WTC11 (cell line): ENCODE results near the gene TXNDC2. TPM values are rescaled to one million over a fixed set of nuclear protein-coding genes. Genes with fewer than 3 reads are reported as not detected.

Source experiments
- ATAC-seq: fragments of 200-7000 bp; cut with Tn5 transposase; 2 replicates; pipeline ENCODE4 v1.10.0; 2021; ENCODE audit warnings: mild to moderate bottlenecking, moderate library complexity
- CTCF ChIA-PET: fragments of 300-600 bp; sonication (Branson Sonifier 250); formaldehyde crosslinking; loops from one replicate; lab custom pipeline; 2021; ENCODE audit warnings: antibody characterized with exemption; lab: Charles Lee
- POLR2A ChIA-PET: fragments of 350-600 bp; sonication (Branson Sonifier 250); formaldehyde crosslinking; loops from one replicate; lab custom pipeline; 2021; ENCODE audit warnings: antibody characterized with exemption; lab: Charles Lee
- DNase-seq: peaks from one replicate; pipeline ENCODE4 v3.0.0; 2021; ENCODE audit warnings: low spot score
- H3K27ac Mint-ChIP-seq: 2 replicates; pipeline ENCODE4 v1.8.0; 2021; ENCODE audit warnings: mixed read lengths
- H3K27me3 Mint-ChIP-seq: 2 replicates; pipeline ENCODE4 v1.8.0; 2021; ENCODE audit warnings: low read depth, mild to moderate bottlenecking, moderate library complexity, mixed read lengths
- H3K36me3 Mint-ChIP-seq: 2 replicates; pipeline ENCODE4 v1.8.0; 2021; ENCODE audit warnings: mixed read lengths
- H3K4me1 Mint-ChIP-seq: 2 replicates; pipeline ENCODE4 v1.8.0; 2022; ENCODE audit warnings: mixed read lengths
- H3K4me3 Mint-ChIP-seq: 2 replicates; pipeline ENCODE4 v1.8.0; 2021; ENCODE audit warnings: mild to moderate bottlenecking, moderate library complexity, mixed read lengths
- H3K9me3 Mint-ChIP-seq: 2 replicates; pipeline ENCODE4 v1.8.0; 2021; ENCODE audit warnings: mixed read lengths
- ATF3 ChIP-seq: sonication (generic); formaldehyde crosslinking; conservative IDR thresholded peaks from 2 replicates; pipeline ENCODE4 v1.8.1; 2022; ENCODE audit warnings: mild to moderate bottlenecking, missing genetic modification reagents
- ELF4 ChIP-seq: sonication (generic); formaldehyde crosslinking; IDR thresholded peaks from 2 replicates; pipeline ENCODE4 v1.8.1; 2022; ENCODE audit warnings: low read depth, mild to moderate bottlenecking, moderate library complexity, missing genetic modification reagents
- ETV6 ChIP-seq: sonication (generic); formaldehyde crosslinking; IDR thresholded peaks from 2 replicates; pipeline ENCODE4 v1.8.1; 2022; ENCODE audit warnings: mild to moderate bottlenecking, missing genetic modification reagents
- NFATC4 ChIP-seq: fragments of 250-450 bp; sonication (Bioruptor Pico); IDR thresholded peaks from 2 replicates; pipeline ENCODE4 v1.9.0; 2021; ENCODE audit warnings: mild to moderate bottlenecking
- RELA ChIP-seq: sonication (generic); formaldehyde crosslinking; IDR thresholded peaks from 2 replicates; pipeline ENCODE4 v1.8.1; 2022; ENCODE audit warnings: missing genetic modification reagents, mild to moderate bottlenecking, borderline replicate concordance
- SOX15 ChIP-seq: fragments of 250-450 bp; sonication (Bioruptor Pico); IDR thresholded peaks from 2 replicates; pipeline ENCODE4 v1.9.0; 2021; ENCODE audit warnings: mild to moderate bottlenecking
- SP1 ChIP-seq: sonication (generic); formaldehyde crosslinking; conservative IDR thresholded peaks from 2 replicates; pipeline ENCODE4 v1.8.1; 2022; ENCODE audit warnings: missing genetic modification reagents
- USF1 ChIP-seq: sonication (generic); formaldehyde crosslinking; IDR thresholded peaks from 2 replicates; pipeline ENCODE4 v1.8.0; 2022; ENCODE audit warnings: mild to moderate bottlenecking, missing genetic modification reagents
- ZNF138 ChIP-seq: sonication (generic); formaldehyde crosslinking; conservative IDR thresholded peaks from 2 replicates; pipeline ENCODE4 v1.8.1; 2022; ENCODE audit warnings: mild to moderate bottlenecking, moderate library complexity, missing genetic modification reagents
- ZNF281 ChIP-seq: sonication (generic); formaldehyde crosslinking; IDR thresholded peaks from 2 replicates; pipeline ENCODE4 v1.8.0; 2023; ENCODE audit warnings: mild to moderate bottlenecking, missing genetic modification reagents
- ZNF396 ChIP-seq: fragments of 250-450 bp; sonication (Bioruptor Pico); IDR thresholded peaks from 2 replicates; pipeline ENCODE4 v1.8.0; 2021; ENCODE audit warnings: mild to moderate bottlenecking, moderate library complexity, borderline replicate concordance
- total RNA-seq: library from RNA; stranded (reverse); gene quantifications from 3 replicates; pipeline ENCODE4 v1.2.3, GENCODE V29; 2021
- TF ChIP-seq, protein P1 (sequence below): fragments of 250-450 bp; sonication (Bioruptor Pico); IDR thresholded peaks from 2 replicates; pipeline ENCODE4 v2.1.2; 2022; ENCODE audit warnings: mild to moderate bottlenecking, moderate library complexity
- TF ChIP-seq, protein P2 (sequence below): sonication (generic); formaldehyde crosslinking; IDR thresholded peaks from 2 replicates; pipeline ENCODE4 v1.8.1; 2022; ENCODE audit warnings: low read depth, missing genetic modification reagents, borderline replicate concordance

The TXNDC2 gene
- total RNA-seq, 1 experiment from 2014 or later = 0.26 TPM

GRCh38 chr18:9924371-9924943 is 38.7 kb downstream of the TXNDC2 start:
- peaks cover 60% of the 10 kb centered on the region for H3K4me1 Mint-ChIP-seq
- CTCF ChIA-PET = interaction anchor here (0.6 kb wide), 1 partner anchor 10 kb away, joined by 3 read pairs; no protein-coding TSS in a partner anchor
- H3K4me3 Mint-ChIP-seq = no peak overlapping the region
- no peaks in the 10 kb centered on the region for H3K36me3 Mint-ChIP-seq
- TF ChIP-seq RELA (CRISPR knock-in tag) (no peak), NFATC4 (no peak), USF1 (CRISPR knock-in tag) (no peak), ELF4 (CRISPR knock-in tag) (no peak), ATF3 (CRISPR knock-in tag) (no peak), ETV6 (CRISPR knock-in tag) (no peak), ZNF396 (CRISPR knock-in tag) (no peak), SP1 (CRISPR knock-in tag) (no peak), SOX15 (CRISPR knock-in tag) (no peak)
- TF ChIP-seq, protein P1, sequence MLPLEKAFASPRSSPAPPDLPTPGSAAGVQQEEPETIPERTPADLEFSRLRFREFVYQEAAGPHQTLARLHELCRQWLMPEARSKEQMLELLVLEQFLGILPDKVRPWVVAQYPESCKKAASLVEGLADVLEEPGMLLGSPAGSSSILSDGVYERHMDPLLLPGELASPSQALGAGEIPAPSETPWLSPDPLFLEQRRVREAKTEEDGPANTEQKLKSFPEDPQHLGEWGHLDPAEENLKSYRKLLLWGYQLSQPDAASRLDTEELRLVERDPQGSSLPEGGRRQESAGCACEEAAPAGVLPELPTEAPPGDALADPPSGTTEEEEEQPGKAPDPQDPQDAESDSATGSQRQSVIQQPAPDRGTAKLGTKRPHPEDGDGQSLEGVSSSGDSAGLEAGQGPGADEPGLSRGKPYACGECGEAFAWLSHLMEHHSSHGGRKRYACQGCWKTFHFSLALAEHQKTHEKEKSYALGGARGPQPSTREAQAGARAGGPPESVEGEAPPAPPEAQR (CRISPR knock-in tag) = no peak
- TF ChIP-seq, protein P2, sequence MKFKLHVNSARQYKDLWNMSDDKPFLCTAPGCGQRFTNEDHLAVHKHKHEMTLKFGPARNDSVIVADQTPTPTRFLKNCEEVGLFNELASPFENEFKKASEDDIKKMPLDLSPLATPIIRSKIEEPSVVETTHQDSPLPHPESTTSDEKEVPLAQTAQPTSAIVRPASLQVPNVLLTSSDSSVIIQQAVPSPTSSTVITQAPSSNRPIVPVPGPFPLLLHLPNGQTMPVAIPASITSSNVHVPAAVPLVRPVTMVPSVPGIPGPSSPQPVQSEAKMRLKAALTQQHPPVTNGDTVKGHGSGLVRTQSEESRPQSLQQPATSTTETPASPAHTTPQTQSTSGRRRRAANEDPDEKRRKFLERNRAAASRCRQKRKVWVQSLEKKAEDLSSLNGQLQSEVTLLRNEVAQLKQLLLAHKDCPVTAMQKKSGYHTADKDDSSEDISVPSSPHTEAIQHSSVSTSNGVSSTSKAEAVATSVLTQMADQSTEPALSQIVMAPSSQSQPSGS = no peak
- TF ChIP-seq, all 79 proteins: peak for 0
- no peak for ATAC-seq
- H3K27ac Mint-ChIP-seq = no peak overlapping the region; the same call in 1 of the 2 replicates
- no peak for DNase-seq
- POLR2A ChIA-PET = interaction anchor here (2.1 kb wide), 1 partner anchor 11 kb away, joined by 6 read pairs; the partner anchor contains the start of gene VAPA
- no peaks in the 10 kb centered on the region for H3K9me3 Mint-ChIP-seq
- H3K27me3 Mint-ChIP-seq = no peaks in the 10 kb centered on the region

DNA sequence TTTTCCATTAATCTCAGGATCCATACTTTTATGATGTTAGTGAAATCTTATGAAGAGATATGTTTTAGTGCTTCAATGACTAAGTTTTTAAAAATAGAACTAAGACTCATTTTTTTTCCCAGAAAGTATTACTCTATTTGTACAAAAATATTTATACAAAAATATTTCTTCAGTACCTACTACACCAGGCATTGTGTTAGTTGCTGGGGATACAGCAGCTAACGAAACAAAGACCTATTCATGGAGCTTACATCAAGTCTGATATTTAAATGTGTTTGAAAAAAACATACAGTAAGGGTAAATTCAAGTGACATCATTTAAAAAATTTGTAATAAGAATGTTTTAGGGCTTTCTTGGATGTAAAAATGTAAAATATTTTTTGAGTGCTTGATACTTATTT is 39.6 kb downstream of the TXNDC2 start:
- H3K36me3 Mint-ChIP-seq = no peaks in the 10 kb centered on the region
- no peaks in the 10 kb centered on the region for H3K9me3 Mint-ChIP-seq
- no peak for ATAC-seq
- POLR2A ChIA-PET = interaction anchor here (2.1 kb wide), 1 partner anchor 12 kb away, joined by 6 read pairs; the partner anchor contains the start of gene VAPA
- no peak for DNase-seq
- no peaks in the 10 kb centered on the region for H3K27me3 Mint-ChIP-seq
- no peak overlapping the region for H3K4me3 Mint-ChIP-seq
- TF ChIP-seq ZNF281 (CRISPR knock-in tag) = no peak
- TF ChIP-seq RELA (CRISPR knock-in tag) = no peak
- H3K4me1 Mint-ChIP-seq = peaks cover 65% of the 10 kb centered on the region
- CTCF ChIA-PET = interaction anchor here (1.0 kb wide), 1 partner anchor 350 kb away, joined by 4 read pairs; no protein-coding TSS in a partner anchor
- H3K27ac Mint-ChIP-seq = no peak overlapping the region

DNA sequence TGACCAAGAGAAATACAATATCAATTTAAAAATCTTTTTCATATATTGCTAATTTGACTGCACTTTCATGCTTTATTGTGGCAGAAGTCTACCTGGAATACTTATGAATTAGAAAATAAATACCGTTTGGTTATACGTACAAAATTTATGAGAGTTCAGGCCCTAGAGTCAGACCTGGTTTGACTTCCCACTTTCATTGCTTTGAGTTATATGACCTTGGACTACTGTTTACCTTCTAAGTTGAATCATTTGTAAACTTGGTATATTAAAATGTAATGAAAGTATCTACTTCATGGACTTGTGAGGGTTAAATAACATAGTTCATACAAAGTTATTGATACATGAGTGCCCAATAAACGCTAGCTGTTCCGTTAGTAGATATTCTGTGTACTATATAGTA is 40.0 kb downstream of the TXNDC2 start:
- DNase-seq (no peak), ATAC-seq (no peak)
- Mint-ChIP-seq H3K9me3 (no peaks in the 10 kb centered on the region), H3K4me1 (peaks cover 66% of the 10 kb centered on the region), H3K27ac (no peak overlapping the region), H3K36me3 (no peaks in the 10 kb centered on the region), H3K27me3 (no peaks in the 10 kb centered on the region), H3K4me3 (no peak overlapping the region)
- CTCF ChIA-PET = interaction anchor here (1.0 kb wide), 1 partner anchor 350 kb away, joined by 4 read pairs; no protein-coding TSS in a partner anchor
- no peak for TF ChIP-seq ZNF138 (CRISPR knock-in tag)
- POLR2A ChIA-PET = interaction anchor here (0.6 to 2.1 kb wide), 2 partner anchors 12 to 148 kb away, joined by 6 read pairs; partner anchors contain the start of gene VAPA
